Activated CD4-positive, CD25-positive, alpha-beta regulatory T cell treated with anti-CD3 and anti-CD28 coated beads, Interleukin-2, amount 50 U/mL, for 24 hours (primary cell): ENCODE results near the gene APEH.

Source experiments
- ATAC-seq, 2 donors: fragments of 150-1000 bp; cut with Tn5 transposase; one replicate each; pipeline ENCODE4 v1.10.0; 2021; ENCODE audit warnings: mild to moderate bottlenecking in 1 of 2, moderate library complexity in 1 of 2

The APEH gene

DNA sequence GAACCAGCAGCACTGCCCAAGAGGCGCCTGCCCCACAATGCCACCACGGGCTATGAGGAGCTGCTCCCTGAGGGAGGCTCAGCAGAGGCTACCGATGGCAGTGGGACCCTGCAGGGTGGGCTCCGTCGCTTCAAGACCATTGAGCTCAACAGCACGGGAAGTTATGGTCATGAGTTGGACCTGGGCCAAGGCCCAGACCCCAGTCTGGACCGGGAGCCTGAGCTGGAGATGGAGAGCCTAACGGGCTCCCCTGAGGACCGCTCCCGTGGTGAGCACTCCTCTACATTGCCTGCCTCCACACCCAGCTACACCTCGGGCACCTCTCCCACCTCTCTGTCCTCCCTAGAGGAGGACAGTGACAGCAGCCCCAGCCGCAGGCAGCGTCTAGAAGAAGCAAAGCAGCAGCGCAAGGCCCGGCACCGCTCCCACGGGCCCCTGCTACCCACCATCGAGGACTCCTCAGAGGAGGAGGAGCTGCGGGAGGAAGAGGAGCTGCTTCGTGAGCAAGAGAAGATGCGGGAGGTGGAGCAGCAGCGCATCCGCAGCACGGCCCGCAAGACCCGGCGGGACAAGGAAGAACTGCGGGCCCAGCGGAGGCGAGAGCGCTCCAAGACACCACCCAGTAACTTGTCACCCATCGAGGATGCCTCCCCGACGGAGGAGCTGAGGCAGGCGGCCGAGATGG, 21.8 kb upstream of the APEH start:
- no peak for ATAC-seq

DNA sequence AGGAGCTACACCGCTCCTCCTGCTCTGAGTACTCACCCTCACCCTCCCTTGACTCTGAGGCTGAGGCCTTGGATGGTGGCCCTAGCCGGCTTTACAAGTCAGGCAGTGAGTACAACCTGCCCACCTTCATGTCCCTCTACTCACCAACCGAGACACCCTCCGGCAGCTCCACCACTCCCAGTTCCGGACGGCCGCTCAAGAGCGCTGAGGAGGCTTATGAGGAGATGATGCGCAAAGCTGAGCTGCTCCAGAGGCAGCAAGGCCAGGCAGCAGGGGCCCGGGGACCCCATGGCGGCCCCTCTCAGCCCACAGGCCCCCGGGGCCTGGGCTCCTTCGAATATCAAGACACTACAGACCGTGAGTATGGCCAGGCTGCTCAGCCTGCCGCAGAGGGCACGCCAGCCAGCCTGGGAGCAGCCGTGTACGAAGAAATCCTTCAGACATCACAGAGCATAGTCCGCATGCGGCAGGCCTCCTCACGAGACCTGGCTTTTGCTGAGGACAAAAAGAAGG, 21.2 kb upstream of the APEH start:
- no peak for ATAC-seq

DNA sequence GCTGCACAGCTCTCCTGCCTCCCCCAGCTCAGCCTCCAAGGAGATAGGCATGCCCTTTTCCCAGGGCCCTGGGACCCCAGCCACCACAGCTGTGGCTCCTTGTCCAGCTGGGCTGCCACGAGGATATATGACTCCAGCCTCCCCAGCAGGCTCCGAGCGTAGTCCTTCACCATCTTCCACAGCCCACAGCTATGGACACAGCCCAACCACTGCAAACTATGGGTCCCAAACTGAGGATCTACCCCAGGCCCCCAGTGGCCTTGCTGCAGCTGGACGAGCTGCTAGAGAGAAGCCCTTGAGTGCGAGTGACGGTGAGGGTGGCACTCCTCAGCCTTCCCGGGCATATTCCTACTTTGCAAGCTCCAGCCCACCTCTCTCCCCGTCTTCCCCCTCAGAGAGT, 20.5 kb upstream of the APEH start:
- no peak for ATAC-seq

DNA sequence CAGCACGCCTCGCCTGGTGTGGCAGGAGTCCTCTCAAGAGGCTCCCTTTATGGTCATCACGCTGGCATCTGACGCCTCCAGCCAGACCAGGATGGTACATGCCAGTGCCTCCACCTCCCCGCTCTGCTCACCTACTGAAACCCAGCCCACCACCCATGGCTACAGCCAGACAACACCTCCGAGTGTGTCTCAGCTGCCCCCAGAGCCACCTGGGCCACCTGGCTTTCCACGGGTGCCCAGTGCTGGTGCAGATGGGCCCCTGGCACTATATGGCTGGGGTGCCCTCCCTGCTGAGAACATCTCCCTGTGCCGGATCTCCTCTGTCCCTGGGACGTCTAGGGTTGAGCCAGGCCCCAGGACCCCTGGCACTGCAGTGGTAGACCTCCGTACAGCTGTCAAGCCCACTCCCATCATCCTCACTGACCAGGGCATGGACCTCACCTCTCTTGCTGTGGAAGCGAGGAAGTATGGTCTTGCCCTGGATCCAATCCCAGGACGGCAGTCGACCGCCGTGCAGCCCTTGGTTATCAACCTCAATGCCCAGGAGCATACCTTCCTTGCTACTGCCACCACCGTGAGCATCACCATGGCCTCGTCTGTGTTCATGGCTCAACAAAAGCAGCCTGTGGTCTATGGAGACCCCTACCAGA, 19.9 kb upstream of the APEH start:
- ATAC-seq = no peak

DNA sequence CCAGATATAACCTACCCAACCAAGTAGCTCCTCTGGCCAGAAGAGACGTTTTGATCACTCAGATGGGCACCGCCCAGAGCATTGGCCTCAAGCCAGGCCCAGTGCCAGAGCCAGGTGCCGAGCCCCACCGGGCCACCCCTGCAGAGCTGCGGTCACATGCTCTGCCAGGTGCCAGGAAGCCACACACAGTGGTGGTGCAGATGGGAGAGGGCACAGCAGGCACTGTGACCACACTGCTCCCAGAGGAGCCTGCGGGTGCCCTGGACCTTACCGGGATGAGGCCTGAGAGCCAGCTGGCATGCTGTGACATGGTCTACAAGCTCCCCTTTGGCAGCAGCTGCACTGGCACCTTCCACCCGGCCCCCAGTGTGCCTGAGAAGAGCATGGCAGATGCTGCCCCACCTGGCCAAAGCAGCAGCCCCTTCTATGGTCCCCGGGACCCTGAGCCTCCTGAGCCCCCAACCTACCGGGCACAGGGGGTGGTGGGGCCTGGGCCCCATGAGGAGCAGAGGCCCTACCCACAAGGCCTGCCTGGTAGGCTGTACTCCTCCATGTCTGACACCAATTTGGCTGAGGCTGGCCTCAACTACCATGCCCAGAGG, 19.1 kb upstream of the APEH start:
- no peak for ATAC-seq

DNA sequence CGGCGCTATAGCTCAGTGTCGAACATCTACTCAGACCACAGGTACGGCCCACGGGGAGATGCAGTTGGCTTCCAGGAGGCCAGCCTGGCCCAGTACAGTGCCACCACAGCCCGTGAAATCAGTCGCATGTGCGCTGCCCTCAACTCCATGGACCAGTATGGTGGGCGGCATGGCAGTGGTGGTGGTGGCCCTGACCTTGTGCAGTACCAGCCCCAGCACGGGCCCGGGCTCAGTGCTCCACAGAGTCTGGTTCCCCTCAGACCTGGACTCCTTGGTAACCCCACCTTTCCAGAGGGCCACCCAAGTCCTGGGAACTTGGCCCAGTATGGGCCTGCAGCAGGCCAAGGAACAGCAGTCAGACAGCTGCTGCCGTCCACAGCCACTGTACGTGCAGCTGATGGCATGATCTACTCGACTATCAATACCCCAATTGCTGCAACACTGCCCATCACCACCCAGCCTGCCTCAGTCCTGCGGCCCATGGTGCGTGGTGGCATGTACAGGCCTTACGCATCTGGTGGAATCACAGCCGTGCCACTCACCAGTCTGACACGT, 18.3 kb upstream of the APEH start:
- ATAC-seq = no peak

DNA sequence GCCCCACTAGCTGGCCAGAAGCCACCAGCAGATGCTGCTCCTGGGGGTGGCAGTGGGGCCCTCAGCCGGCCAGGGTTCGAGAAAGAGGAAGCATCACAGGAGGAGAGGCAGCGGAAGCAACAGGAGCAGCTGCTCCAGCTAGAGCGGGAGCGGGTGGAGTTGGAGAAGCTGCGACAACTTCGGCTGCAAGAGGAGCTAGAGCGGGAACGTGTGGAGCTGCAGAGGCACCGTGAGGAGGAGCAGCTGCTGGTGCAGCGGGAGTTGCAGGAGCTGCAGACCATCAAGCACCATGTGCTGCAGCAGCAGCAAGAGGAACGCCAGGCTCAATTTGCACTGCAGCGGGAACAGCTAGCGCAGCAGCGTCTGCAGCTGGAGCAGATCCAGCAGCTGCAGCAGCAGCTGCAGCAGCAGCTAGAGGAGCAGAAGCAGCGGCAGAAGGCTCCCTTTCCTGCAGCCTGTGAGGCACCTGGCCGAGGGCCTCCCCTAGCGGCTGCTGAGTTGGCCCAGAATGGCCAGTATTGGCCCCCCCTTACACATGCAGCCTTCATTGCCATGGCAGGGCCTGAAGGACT, 17.5 kb upstream of the APEH start:
- ATAC-seq = no peak

DNA sequence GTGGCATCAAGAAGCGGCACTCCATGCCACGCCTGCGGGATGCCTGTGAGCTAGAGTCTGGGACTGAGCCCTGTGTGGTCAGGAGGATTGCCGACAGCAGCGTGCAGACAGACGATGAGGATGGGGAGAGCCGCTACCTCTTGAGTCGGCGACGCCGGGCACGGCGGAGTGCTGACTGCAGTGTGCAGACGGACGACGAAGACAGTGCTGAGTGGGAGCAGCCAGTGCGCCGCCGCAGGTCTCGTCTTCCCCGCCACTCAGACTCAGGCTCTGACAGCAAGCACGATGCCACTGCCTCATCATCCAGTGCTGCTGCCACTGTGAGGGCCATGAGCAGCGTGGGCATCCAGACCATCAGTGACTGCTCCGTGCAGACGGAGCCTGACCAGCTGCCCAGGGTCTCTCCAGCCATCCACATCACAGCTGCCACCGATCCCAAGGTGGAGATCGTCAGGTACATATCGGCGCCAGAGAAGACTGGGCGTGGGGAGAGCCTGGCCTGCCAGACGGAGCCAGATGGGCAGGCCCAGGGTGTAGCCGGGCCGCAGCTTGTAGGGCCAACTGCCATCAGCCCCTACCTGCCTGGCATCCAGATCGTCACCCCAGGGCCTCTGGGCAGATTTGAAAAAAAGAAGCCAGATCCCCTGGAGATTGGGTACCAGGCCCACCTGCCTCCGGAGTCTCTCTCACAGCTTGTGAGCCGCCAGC, 16.8 kb upstream of the APEH start:
- ATAC-seq = no peak

DNA sequence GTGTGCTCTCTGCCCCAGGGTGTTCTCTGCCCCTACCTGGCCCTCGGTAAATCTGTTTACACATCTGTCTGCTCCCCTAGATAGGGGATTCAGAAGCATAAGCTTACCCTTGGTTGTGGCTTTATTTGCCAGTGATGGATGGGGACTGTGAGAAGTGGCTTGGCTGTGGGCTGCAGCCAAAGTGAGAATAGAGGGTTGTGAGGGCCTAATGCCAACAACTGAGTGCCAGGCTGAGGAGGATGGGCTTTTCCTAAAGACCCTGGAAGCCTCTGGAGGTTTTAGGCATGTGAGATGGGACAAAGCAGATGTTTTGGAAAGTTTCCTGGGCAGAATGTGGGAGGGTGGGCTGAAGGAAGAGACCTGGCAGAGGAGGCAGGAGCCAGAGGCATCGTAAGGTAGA, 15.4 kb upstream of the APEH start:
- ATAC-seq = no peak

DNA sequence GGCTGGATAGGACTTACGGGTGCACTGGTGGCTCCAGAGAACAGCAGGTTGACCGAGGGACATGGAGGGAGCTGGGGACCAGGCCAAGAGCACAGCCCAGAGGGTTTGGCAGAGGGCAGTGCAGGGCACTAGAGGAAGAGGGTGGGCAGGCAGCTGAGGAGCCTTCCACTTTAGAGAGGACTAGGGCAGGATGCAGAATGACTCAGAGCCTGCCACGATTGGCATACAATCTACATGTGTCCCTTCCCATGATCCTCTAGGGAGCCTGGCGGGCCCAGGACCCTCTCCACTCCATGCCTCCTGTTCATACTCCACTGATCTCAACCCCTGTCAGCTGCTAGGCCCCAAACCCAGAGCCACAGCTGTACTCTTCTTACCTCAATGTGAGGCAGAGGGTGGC, 14.4 kb upstream of the APEH start:
- no peak for ATAC-seq

DNA sequence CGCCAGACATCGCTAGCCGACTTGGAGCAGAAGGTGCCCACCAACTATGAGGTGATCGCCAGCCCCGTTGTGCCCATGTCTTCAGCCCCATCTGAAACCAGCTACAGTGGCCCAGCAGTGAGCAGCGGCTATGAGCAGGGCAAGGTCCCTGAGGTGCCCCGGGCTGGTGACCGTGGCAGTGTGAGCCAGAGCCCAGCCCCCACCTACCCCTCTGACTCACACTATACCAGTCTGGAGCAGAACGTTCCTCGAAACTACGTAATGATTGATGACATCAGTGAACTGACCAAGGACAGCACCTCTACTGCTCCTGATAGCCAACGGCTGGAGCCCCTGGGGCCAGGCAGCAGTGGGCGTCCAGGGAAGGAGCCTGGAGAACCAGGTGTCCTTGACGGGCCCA, 12.9 kb upstream of the APEH start:
- ATAC-seq = no peak

DNA sequence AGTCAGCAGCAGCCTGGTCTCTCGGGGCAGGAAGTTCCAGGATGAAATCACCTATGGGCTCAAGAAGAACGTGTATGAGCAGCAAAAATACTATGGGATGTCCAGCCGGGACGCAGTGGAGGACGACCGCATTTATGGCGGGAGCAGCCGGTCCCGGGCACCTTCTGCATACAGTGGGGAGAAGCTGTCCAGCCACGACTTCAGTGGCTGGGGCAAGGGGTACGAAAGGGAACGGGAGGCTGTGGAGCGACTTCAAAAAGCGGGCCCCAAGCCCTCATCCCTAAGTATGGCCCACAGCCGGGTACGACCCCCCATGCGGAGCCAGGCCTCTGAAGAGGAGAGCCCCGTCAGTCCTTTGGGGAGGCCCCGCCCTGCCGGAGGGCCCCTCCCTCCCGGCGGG, 12.1 kb upstream of the APEH start:
- ATAC-seq = no peak

DNA sequence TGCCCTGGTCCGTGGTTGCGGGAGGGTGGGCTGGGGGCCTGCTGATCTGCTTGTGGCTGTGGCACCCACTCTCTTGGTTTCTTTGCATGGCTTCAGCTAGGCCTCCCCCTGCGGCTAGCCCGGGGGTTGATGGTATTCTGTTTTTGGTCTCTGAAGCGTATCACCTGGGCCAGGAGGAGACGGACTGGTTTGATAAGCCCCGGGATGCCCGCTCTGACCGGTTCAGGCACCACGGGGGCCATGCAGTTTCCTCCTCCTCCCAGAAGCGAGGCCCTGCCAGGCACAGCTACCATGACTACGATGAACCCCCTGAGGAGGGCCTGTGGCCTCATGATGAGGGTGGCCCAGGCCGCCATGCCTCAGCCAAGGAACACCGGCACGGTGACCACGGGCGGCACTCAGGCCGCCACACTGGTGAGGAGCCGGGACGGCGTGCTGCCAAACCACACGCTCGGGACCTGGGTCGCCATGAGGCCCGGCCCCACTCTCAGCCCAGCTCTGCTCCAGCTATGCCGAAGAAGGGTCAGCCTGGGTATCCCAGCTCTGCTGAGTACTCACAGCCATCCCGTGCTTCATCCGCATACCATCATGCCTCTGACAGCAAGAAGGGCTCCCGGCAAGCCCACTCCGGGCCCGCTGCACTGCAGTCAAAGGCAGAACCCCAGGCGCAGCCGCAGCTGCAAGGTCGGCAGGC, 11.3 kb upstream of the APEH start:
- ATAC-seq = no peak

DNA sequence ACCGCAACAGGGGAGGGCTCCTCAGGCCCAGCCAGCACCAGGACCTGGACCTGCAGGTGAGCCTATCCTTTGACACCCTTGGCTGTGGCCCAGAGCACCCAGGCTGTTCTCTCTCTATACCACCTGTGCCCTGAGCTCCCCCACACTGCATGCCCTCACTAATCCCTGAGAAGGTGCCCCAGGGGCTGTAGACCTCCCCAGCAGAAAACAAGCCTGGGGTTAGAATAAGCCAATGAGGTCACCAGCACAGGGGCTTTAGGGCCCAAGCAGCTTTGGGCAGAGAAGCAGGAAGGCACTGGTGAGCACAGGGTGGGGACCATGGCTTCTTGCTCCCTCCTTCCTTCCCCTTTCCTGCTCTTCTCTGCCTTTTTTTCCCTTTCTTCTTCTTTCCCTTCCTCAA, 10.3 kb upstream of the APEH start:
- no peak for ATAC-seq

DNA sequence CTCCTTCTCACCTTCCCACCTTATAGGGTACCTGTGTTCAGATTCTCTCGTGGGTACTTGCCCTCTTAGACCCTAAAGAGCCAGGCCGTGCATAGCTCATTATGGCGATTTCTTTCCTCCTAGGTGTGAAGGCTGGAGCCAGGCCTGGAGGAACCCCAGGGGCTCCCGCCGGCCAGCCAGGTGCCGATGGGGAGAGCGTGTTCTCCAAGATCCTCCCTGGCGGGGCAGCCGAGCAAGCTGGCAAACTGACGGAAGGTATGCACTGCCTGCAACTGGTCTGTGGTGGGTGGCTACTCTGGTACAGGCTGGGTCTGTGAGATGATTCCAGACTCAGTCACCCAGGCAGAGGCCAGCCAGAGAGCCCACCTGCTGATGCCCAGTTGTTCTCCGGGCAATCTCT, 9.9 kb upstream of the APEH start:
- no peak for ATAC-seq

DNA sequence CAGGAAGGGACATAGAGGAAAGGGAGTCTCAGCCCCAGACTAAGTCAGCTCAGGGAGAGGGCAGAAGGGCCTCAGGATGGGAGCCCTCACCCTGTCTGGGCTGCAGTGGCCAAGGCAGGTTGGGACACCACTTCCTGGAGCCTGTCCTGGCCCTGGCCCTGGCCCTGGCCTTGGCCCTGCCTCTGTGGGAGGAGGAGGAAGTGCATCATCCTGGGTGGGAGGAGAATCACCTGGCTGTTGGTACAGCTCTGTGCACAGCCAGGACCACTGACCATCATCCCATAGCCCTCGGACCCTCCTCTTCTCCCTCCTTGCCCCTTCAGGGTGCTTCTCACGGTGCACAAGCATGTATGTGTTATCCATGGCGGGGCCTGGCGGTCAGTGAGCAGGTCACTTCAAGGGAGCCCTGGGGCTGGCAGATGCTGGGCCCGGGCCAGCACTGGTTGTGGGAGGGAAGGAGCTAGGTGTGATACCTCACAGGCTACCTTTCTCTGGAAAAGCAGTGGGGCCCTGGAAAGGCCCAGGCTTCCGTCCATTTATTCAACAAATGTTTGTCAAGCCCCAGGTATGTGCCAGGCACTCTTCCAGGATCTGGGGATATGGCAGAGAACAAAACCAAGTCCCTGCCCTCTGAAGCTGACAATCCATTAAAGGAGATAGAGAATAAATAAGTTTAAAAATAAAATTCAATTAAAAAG, 8.2 kb upstream of the APEH start:
- no peak for ATAC-seq

DNA sequence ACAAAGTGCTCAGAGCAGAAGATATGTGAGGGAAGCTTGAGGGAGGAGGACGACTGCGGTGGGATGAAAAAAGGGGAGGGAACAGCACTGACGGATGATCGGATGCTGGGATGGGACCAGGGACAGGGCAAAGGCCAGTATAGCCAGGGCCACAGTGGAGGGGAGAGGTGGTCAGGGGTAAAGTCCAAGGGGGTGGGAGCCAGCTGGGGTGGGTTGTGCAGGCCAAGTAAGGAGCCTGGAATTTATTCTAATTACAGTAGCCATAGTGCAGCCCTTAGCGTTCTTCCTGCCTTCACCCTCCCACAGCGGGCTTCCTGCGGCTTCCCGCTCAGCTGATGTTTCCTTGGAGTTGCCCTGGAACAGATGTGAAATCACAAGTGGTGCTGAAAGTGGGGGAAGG, 7.6 kb upstream of the APEH start:
- ATAC-seq = no peak

DNA sequence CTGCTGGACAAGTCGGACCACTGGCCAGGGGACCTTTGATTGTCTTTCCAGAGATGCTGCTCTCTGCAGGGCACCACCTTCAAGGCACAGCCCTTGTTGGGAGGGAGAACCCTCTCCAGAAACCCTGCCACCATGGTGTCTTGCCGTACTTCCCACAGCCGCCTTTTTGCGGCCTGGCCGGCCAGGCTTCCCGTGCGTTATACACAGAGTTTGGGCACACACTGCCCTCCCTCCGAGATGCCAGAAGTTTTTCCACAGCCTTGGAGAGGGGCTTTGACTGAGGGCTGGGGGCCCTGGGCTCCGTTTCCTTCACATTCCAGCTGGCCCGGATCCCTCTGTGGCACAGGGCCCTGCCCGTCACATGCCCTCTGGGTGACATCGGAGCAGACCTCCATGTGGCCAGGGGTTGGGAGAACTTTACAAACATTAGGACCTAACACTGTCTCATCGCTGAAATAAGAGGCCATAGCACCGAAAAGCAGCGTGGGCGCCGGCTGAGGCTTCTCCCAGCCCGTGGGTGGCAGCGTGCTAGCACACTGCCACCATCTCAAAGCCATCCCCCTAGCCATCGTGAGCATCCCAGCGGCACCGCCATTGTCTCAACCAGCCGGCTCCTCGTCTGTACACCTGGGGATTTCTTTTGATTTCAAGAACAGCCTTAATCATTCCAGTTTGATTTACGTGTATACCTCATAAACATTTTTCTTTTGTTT, 6.3 kb upstream of the APEH start:
- no peak for ATAC-seq

DNA sequence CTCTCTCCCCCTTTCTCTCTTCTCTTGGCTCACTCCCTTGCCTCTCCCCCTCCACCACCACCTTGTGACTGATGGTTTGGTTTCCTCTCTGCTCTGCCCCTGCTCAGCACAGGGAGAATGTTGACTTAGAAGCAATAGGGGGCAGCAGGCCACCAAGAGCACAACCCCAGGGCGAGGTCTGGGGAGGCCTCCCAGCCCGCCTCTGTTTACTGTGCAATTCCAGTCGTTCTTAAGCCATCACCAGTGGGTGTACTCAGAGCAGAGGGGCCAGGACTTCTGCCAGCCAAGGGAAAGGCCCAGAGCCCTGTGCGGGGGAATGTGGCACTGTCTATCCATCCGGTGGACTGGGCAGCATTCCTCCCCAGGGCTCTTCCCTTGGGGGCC, 5.7 kb upstream of the APEH start:
- no peak for ATAC-seq

DNA sequence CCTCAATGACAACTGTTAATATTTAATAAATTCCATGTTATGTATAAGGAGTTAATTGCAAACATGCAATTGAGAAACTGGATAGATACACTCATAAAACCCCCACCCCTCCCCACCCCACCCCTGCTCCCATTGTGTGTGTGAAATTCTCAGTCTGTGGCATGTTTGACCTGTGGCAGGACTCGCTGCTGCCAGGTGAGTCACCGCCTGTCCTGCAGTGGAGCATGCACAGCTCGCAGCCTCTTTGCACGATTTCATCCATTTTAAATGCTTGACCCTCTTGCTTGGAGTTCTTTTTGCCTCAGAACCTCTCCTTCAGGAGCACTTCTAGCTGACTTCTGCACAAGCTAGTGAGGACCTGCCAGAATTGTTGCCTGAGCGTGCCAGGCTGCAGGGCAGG, 5.3 kb upstream of the APEH start:
- ATAC-seq = no peak

DNA sequence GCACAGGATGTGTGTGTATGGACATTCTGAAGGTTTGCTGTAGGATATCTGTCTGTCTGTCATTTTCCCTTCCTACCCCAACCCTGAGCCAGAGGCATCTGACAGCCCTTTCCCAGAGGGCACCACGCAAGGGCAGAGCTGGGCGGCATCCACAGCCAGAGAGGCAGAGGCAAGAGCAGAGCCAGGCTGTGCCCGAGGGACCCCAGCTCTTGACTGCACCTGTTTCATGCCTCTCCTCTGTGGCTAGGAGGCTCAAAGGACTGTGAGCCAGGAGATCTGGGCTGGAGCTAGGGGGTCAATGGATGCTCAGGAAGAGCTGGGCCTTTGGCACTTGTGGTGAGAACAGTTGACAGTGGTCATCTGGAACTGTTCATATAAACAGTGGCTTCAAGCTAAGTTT, 4.8 kb upstream of the APEH start:
- ATAC-seq = no peak
